K562 (cell line): ENCODE measurements around the gene NUPR1. TPM values are rescaled to one million over a fixed set of nuclear protein-coding genes. Genes with fewer than 3 reads are reported as not detected.

Experiments
- ATAC-seq: fragments of 200-7000 bp; cut with Tn5 transposase; 3 replicates; pipeline ENCODE4 v1.9.1; 2020; ENCODE audit warnings: moderate library complexity
- BruUV-seq: library from RNA; stranded (reverse); fragments of 400-500 nt; replicated peaks from 2 replicates; lab custom pipeline; 2021; lab: Mats Ljungman, UMichigan
- CTCF ChIA-PET: fragments of 300-600 bp; formaldehyde crosslinking; extraction: SDS; loops from one replicate; lab custom pipeline; 2021; ENCODE audit warnings: low intra/inter-chr PET ratio; lab: Yijun Ruan, JAX
- POLR2A ChIA-PET: fragments of 300-600, 350-650 bp; sonication (Branson Sonifier 250); formaldehyde crosslinking; extraction: SDS; loops from one replicate; lab custom pipeline; 2021; ENCODE audit warnings: antibody characterized with exemption, inconsistent platforms; lab: Yijun Ruan, JAX
- DNase-seq, 4 experiments: peaks; one replicate each; pipeline versions ENCODE4 v3.0.0 to v3.0.0-alpha.2; 2011 to 2018; ENCODE audit warnings: low spot score in 3 of 4, mixed read lengths in 3 of 4; ENCODE audit errors: extremely low read depth in 1 of 4
- FAIRE-seq: peaks from 2 replicates; lab custom pipeline; 2011; peaks lifted over from hg19 to GRCh38; lab: Jason Lieb, UNC
- H2AFZ ChIP-seq: 2 replicates; pipeline ENCODE4 v1.6.0; 2011; ENCODE audit warnings: low read depth, low read length, control low read depth, inconsistent platforms
- H3K27ac ChIP-seq: fragments of 200-600 bp; 3 replicates; pipeline ENCODE4 v1.8.0; 2011; ENCODE audit warnings: low read depth, mild to moderate bottlenecking, control low read depth, inconsistent platforms, low read length, moderate library complexity, mixed read lengths; ENCODE audit errors: extremely low read depth
- H3K27me3 ChIP-seq, 2 experiments: fragments of 300-600 bp in 1 of 2; 2 replicates in 1 of 2; 3 replicates in 1 of 2; pipeline versions ENCODE4 v1.6.0 to v1.8.0; 2011; ENCODE audit warnings: inconsistent platforms in 2 of 2, low read length in 2 of 2, mild to moderate bottlenecking in 1 of 2, mixed read lengths in 1 of 2, moderate library complexity in 1 of 2; ENCODE audit not compliant: control insufficient read depth in 2 of 2, insufficient read depth in 2 of 2
- H3K36me3 ChIP-seq: fragments of 300-600 bp; 3 replicates; pipeline ENCODE4 v1.8.0; 2011; ENCODE audit warnings: mild to moderate bottlenecking, low read length, inconsistent platforms; ENCODE audit not compliant: control insufficient read depth, insufficient read depth
- H3K4me1 ChIP-seq, 2 experiments: fragments of 200-600 bp in 1 of 2; replicated peaks in 1 of 2; 2 replicates in 1 of 2; 3 replicates in 1 of 2; pipeline versions ENCODE4 v1.5.1 to v1.8.0; 2011; ENCODE audit warnings: inconsistent platforms in 2 of 2, low read length in 2 of 2, mild to moderate bottlenecking in 1 of 2, mixed read lengths in 1 of 2, moderate library complexity in 1 of 2; ENCODE audit not compliant: control insufficient read depth in 2 of 2, insufficient read depth in 2 of 2
- H3K4me2 ChIP-seq: 2 replicates; pipeline ENCODE4 v1.6.1; 2011; ENCODE audit warnings: low read length, control low read depth, inconsistent platforms, mixed read lengths; ENCODE audit not compliant: insufficient read depth
- H3K4me3 ChIP-seq: fragments of 200-600 bp; sonication (generic), shearing (Covaris generic); 2 replicates; pipeline ENCODE4 v1.5.1; 2016; ENCODE audit warnings: control low read depth, inconsistent platforms
- H3K79me2 ChIP-seq: fragments of 200-600 bp; 3 replicates; pipeline ENCODE4 v1.8.0; 2011; ENCODE audit warnings: low read length, inconsistent platforms; ENCODE audit not compliant: control insufficient read depth, insufficient read depth
- H3K9ac ChIP-seq, 2 experiments: 2 replicates each; pipeline versions ENCODE4 v1.6.0 to v1.6.1; 2011; ENCODE audit warnings: low read depth in 2 of 2, low read length in 2 of 2, control low read depth in 1 of 2, inconsistent platforms in 1 of 2, mild to moderate bottlenecking in 1 of 2, mixed read lengths in 1 of 2; ENCODE audit not compliant: insufficient read depth in 1 of 2
- H3K9me1 ChIP-seq: one replicate; pipeline ENCODE4 v1.6.0; 2011; ENCODE audit warnings: inconsistent platforms, mild to moderate bottlenecking, low read length, moderate library complexity; ENCODE audit not compliant: control insufficient read depth, insufficient read depth
- H3K9me3 ChIP-seq: replicated peaks from 2 replicates; pipeline ENCODE4 v1.5.1; 2011; ENCODE audit warnings: low read depth, low read length, inconsistent platforms; ENCODE audit not compliant: control insufficient read depth, insufficient read depth
- H4K20me1 ChIP-seq: replicated peaks from 2 replicates; pipeline ENCODE4 v1.6.1; 2011; ENCODE audit warnings: low read length, inconsistent platforms, mixed read lengths; ENCODE audit not compliant: control insufficient read depth, insufficient read depth
- CAMTA2 ChIP-seq: fragments of 250-450 bp; sonication (Bioruptor Pico); conservative IDR thresholded peaks from 2 replicates; pipeline ENCODE4 v1.5.1; 2022
- HBP1 ChIP-seq: fragments of 450-650 bp; formaldehyde crosslinking; IDR thresholded peaks from 2 replicates; pipeline ENCODE4 v1.4.0; 2022; ENCODE audit warnings: missing genetic modification characterization
- HCFC1 ChIP-seq: IDR thresholded peaks from 2 replicates; pipeline ENCODE4 v1.6.1; 2012; ENCODE audit warnings: low read depth, low read length, improper control_type of control experiment
- MAZ ChIP-seq, 2 experiments: fragments of 450-650 bp in 1 of 2; sonication (generic) in 1 of 2; formaldehyde crosslinking; IDR thresholded peaks in 1 of 2; conservative IDR thresholded peaks in 1 of 2; 2 replicates each; pipeline versions ENCODE4 v1.4.0 to v1.5.0; 2020; ENCODE audit warnings: mild to moderate bottlenecking in 1 of 2, missing genetic modification reagents in 1 of 2
- MYC ChIP-seq, 2 experiments: fragments of 250-450 bp in 1 of 2; sonication (Bioruptor Pico) in 1 of 2; IDR thresholded peaks; 2 replicates each; pipeline versions ENCODE4 v1.5.1 to v1.6.1; 2012 to 2021; ENCODE audit warnings: low read depth in 2 of 2, borderline replicate concordance in 1 of 2, improper control_type of control experiment in 1 of 2, low read length in 1 of 2, mild to moderate bottlenecking in 1 of 2, moderate library complexity in 1 of 2
- NONO ChIP-seq, 2 experiments: fragments of 200-400 bp in 1 of 2; fragments of 450-650 bp in 1 of 2; formaldehyde crosslinking in 1 of 2; IDR thresholded peaks; 2 replicates each; pipeline ENCODE4 v1.6.1; 2017; ENCODE audit warnings: low read depth in 2 of 2, mild to moderate bottlenecking in 2 of 2, moderate library complexity in 2 of 2, low read length in 1 of 2
- RBBP5 ChIP-seq: fragments of 200-600 bp; sonication (generic); IDR thresholded peaks from 2 replicates; pipeline ENCODE4 v1.6.1; 2012; ENCODE audit warnings: borderline replicate concordance, mild to moderate bottlenecking, low read length, control low read depth, inconsistent platforms; ENCODE audit not compliant: insufficient read depth, poor library complexity, severe bottlenecking
- SREBF2 ChIP-seq: sonication (generic); formaldehyde crosslinking; IDR thresholded peaks from 2 replicates; pipeline ENCODE4 v1.4.0; 2020; ENCODE audit warnings: mild to moderate bottlenecking, missing genetic modification reagents
- TEAD1 ChIP-seq, 2 experiments: fragments of 450-650 bp in 1 of 2; sonication (generic) in 1 of 2; formaldehyde crosslinking; IDR thresholded peaks; 2 replicates each; pipeline versions ENCODE4 v1.4.0 to v1.8.0; 2020 to 2022; ENCODE audit warnings: mild to moderate bottlenecking in 2 of 2, missing genetic modification reagents in 1 of 2
- ZBTB26 ChIP-seq: fragments of 450-650 bp; formaldehyde crosslinking; IDR thresholded peaks from 2 replicates; pipeline ENCODE4 v1.4.0; 2022; ENCODE audit warnings: missing genetic modification characterization
- ZNF561 ChIP-seq: fragments of 450-650 bp; formaldehyde crosslinking; conservative IDR thresholded peaks from 2 replicates; pipeline ENCODE4 v1.4.0; 2020; ENCODE audit warnings: mild to moderate bottlenecking, moderate library complexity
- ZNF740 ChIP-seq, 3 experiments: fragments of 200-800 bp in 1 of 3; sonication (Bioruptor generic) in 1 of 3; sonication (generic) in 1 of 3; formaldehyde crosslinking in 1 of 3; IDR thresholded peaks; 2 replicates each; pipeline versions ENCODE4 v1.6.1 to v1.8.0; 2016 to 2022; ENCODE audit warnings: mild to moderate bottlenecking in 2 of 3, missing compliant biosample characterization in 2 of 3, missing genetic modification characterization in 2 of 3, missing genetic modification reagents in 1 of 3
- WGBS: fragments of 100-300 bp; shearing (Covaris generic); methylation state at CpG from one replicate; pipeline ENCODE4 v1.1.6; 2016; ENCODE audit warnings: low coverage, mixed read lengths; ENCODE audit not compliant: insufficient coverage; ENCODE audit errors: missing lambda C conversion rate; 5-methylcytosine and 5-hydroxymethylcytosine counted together
- in situ Hi-C: fragments of 300-500 bp; cut with MboI; formaldehyde crosslinking; loops from 4 replicates; pipeline ENCODE4 v1.15.0; 2018; ENCODE audit warnings: inconsistent platforms, mixed read lengths
- intact Hi-C: fragments of 100-400 bp; cut with micrococcal nuclease; formaldehyde crosslinking; loops from 2 replicates; pipeline ENCODE4 v1.14.2; 2022
- polyA plus RNA-seq, 8 experiments: library from polyadenylated mRNA; depleted of rRNA in 4 of 8; stranded (reverse) in 5 of 8; unstranded in 3 of 8; fragments of >200 nt; fragmentation: Nextera tagmentation in 2 of 8; fragmentation: Illumina TruSeq in 1 of 8; extraction: Ambion mirVana in 2 of 8; extraction: Trizol in 1 of 8; gene quantifications; 2 replicates each; pipeline versions ENCODE4 v1.2.1 to v1.2.3, GENCODE V29; 2011 to 2014; ENCODE audit warnings: inconsistent platforms in 1 of 8, missing spikeins in 1 of 8
- total RNA-seq, 7 experiments: library from RNA; depleted of rRNA in 6 of 7; stranded (reverse); fragments of >200 nt in 6 of 7; fragmentation: Illumina TruSeq in 2 of 7; extraction: Trizol in 2 of 7; gene quantifications; 2 replicates each; pipeline versions ENCODE4 v1.2.1 to v1.2.3, GENCODE V29; 2011 to 2021; ENCODE audit warnings: low replicate concordance in 1 of 7

NUPR1 gene
- total and polyA plus RNA-seq, 9 of the 15 experiments (the other 6 are each of a cell fraction or from before 2014, with no cell fraction given), result 0.07 to 1.5 (median 0.27) TPM

- Histone ChIP-seq H3K27ac (peak overlapping the region; percentile 71), H3K4me3 (peak overlapping the region; percentile 25), H4K20me1 (no peaks in the 10 kb centered on the region), H2AFZ (peak overlapping the region; percentile 92), H3K9ac (peak overlapping the region; percentile 55 to 87), H3K79me2 (peaks cover 8% of the 10 kb centered on the region; the same call in 2 of the 3 replicates), H3K4me2 (peak overlapping the region; percentile 74), H3K9me3 (no peaks in the 10 kb centered on the region), H3K9me1 (no peaks in the 10 kb centered on the region), H3K4me1 (peaks cover 13 to 59% of the 10 kb centered on the region in 2 experiments), H3K27me3 (no peaks in the 10 kb centered on the region), H3K36me3 (no peaks in the 10 kb centered on the region)
- BruUV-seq, result TSS peak; percentile 55
- WGBS, result 74% methylated on average over 11 of the region's 13 CpGs
- CTCF ChIA-PET, result no interaction called here
- no peak for FAIRE-seq
- POLR2A ChIA-PET, result no interaction called here
- no peak for DNase-seq
- ATAC-seq, result no peak
- in situ Hi-C loops, result loop anchor here (25.0 kb wide), 1 partner anchor 1717 kb away; no protein-coding TSS in a partner anchor
- TF ChIP-seq HCFC1 (no peak), ZNF561 (CRISPR knock-in tag) (no peak), ZNF740 (CRISPR knock-in tag; IDR thresholded peaks at IDR 0.05) (peak; percentile 31; the same call in 1 of the 2 replicates), ZNF740 (tag; IDR thresholded peaks at IDR 0.05) (no peak), NONO (IDR thresholded peaks at IDR 0.05; ENCODE audit: low read depth in 2 of 2, low read length in 1 of 2) (no peak), RBBP5 (no peak), MAZ (CRISPR knock-in tag; conservative IDR thresholded peaks at IDR 0.05 in 1 of 2, IDR thresholded peaks at IDR 0.05 in 1 of 2) (peak in 1 of 2 experiments; percentile 41; a peak in 1 of 4 replicates), ZBTB26 (0 out of 2 replicates have a peak, but pooled peaks have one; percentile 9), HBP1 (CRISPR knock-in tag) (0 out of 2 replicates have a peak, but pooled peaks have one; percentile 15), MYC (IDR thresholded peaks at IDR 0.05; ENCODE audit: low read depth, low read length) (no peak), MYC (CRISPR knock-in tag; IDR thresholded peaks at IDR 0.05; ENCODE audit: borderline replicate concordance, low read depth) (0 out of 2 replicates have a peak, but pooled peaks have one; percentile 29), SREBF2 (CRISPR knock-in tag) (no peak), TEAD1 (CRISPR knock-in tag; IDR thresholded peaks at IDR 0.05) (0 out of 4 replicates have a peak, but pooled peaks of 1 of the 2 experiments have one; percentile 20), CAMTA2 (CRISPR knock-in tag) (no peak)
- intact Hi-C loops, result no loop called here
These were observed 43.5 kb downstream of the NUPR1 start for GRCh38 chr16:28495098-28495793.
